Body of pancreas (tissue), 4 donors: ENCODE results near the gene FOXC1.

ENCODE experiments used
- CTCF ChIP-seq, 7 experiments: fragments of 450-650 bp in 4 of 7; fragments of 200-600 bp in 3 of 7; sonication (generic) in 3 of 7; IDR thresholded peaks; one replicate each; pipeline ENCODE4 v1.5.1; 2016 to 2019; ENCODE audit warnings: antibody characterized with exemption in 7 of 7
- POLR2A ChIP-seq, 3 donors: fragments of 450-650 bp; IDR thresholded peaks; one replicate each; pipeline ENCODE4 v1.6.1; 2016; ENCODE audit warnings: antibody characterized with exemption in 3 of 3, mild to moderate bottlenecking in 2 of 3

GRCh38 chr6:1643111-1643510 lies 33.4 kb downstream of the FOXC1 start:
- TF ChIP-seq CTCF (IDR thresholded peaks at IDR 0.05) (no peak), POLR2A (IDR thresholded peaks at IDR 0.05) (no peak)
